NCI-H2107 treated with DMSO at 0.1 percent for 48 hours (cell line): ENCODE results near the gene ZNF273.
"Not testable (repeated sequence)": the region's sequence is repeated elsewhere in the genome, so short reads cannot be mapped to it uniquely, and the experiment has no call there.

Experiments
- DNase-seq: peaks from one replicate; lab custom pipeline; 2025; ENCODE audit not compliant: unreplicated experiment; lab: John Stamatoyannopoulos, UW

The ZNF273 gene

GRCh38 chr7:64902806-64903721, at the start of gene ZNF273:
Gene ZNF273 (plus strand): TSS chr7:64903273. CDS start chr7:64903318, 45 bp downstream.
- peak; percentile 95 for DNase-seq

GRCh38 chr7:64853679-64854078, 49.4 kb upstream of the ZNF273 start:
- DNase-seq: no peak

- no peak for DNase-seq
Observed at GRCh38 chr7:64854969-64855368, 48.1 kb upstream of the ZNF273 start.

GRCh38 chr7:64863021-64863420, 40.1 kb upstream of the ZNF273 start:
- no peak for DNase-seq

DNA sequence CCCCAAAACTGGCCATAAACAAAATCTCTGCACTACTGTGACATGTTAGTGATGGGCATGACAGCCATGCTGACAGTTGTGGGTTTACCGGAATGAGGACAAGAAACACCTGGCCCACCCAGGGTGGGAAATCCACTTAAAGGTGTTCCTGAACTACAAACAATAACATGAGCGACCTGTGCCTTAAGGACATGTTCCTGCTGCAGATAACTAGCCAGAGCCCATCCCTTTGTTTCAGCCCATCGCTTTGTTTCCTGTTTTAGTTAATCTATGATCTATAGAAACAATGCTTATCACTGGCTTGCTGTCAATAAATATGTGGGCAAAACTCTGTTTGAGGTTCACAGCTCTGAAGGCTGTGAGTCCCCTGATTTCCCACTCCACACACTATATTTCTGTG, 39.5 kb upstream of the ZNF273 start:
- not testable (repeated sequence) for DNase-seq

GRCh38 chr7:64863969-64864368, 39.1 kb upstream of the ZNF273 start:
- DNase-seq: no peak

DNA sequence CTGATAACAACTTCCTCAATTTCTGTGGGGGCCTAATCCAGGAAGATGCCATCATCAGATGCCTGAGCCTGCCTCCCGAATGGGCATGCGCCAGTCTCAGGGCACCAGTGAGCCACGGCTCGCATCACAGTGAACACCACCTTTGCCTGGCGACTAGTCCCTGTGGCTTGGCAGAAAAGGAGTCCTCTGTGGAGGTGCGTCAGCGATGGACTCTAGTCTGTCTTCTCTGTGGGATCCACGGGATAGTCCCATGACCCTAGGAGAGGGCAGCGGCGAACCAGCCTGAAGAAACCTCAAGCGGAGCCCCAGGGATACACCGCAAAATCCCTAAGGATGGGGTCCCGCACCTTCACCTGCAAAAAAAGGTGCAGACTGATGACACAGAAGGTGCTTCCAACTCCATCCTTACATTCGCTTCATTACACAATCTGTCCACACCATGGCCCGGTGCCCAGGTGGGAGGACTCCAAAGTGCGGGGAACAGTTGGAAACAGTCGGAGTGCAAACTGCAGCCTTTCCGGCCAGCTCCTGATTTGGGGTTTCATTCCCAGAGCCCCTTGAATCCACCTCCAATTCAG, 35.1 kb upstream of the ZNF273 start:
- DNase-seq: no peak

DNA sequence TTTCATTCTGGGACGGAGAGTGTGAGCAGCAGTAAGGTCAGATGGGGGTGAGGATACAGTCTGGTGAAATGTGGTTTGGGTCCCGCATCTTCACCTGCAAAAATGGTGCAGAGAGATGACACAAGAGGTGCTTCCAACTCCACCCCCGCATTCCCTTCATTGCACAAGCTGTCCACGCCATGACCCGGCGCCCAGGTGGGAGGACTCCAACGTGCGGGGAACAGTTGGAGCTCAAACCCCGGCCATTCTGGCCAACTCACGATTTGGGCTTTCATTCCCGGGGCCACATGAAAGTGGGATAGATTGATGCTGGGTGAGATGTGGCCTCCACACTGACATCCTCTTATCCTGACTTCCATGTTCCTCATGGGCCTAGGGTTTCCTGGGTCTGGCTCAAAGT, 34.6 kb upstream of the ZNF273 start:
- no peak for DNase-seq

DNA sequence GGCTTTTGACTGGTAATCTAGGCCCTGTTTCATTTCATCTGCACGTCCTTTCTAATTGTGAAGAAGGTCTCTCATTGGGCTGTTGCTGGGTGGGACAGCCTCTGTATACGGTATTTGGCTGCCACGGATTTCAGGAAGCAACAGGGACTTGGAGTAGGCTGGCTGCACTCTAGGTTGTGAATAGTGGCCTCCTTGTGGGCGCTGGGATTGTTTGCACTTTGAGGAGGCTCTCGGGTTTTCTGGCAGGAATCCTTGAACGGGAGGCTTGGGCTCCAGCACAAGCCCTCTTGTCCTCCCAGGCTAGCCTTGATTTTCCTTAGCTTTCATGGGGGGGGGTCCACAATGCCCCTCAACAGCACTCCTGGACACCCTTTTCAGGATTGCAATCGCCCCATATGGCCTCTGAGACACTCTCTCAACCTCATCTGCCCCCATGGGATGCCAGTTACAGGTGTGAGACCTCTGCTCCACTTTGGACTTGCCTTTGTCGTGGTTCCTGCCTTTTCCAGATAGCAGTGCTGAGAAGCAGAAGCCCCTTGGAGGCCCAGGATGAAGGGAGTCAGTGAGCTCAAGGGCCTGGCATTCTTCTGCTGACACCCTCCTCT, 33.9 kb upstream of the ZNF273 start:
- no peak for DNase-seq

GRCh38 chr7:64869912-64870562, 33.0 kb upstream of the ZNF273 start:
- no peak for DNase-seq

- DNase-seq: no peak
Observed at GRCh38 chr7:64870656-64871055, 32.4 kb upstream of the ZNF273 start.

DNA sequence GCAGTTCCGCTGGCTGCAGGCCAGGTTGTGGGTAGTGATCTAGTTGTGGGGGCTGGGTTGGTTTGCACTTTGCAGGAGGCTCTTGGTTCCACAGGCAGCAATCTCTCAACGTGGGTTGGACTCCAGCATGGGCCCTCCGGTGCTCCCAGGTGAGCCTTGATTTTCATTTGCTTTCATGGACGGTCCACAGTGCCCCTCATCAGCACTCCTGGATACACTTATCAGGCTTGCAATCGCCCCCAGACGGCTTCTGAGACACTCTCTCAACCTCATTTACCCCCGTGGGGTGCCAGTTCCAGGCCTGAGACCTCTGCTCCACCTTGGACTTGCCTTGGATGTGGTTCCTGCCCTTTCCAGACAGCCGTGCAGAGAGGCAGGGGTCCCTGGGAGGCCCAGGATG, 31.3 kb upstream of the ZNF273 start:
- DNase-seq: no peak

DNA sequence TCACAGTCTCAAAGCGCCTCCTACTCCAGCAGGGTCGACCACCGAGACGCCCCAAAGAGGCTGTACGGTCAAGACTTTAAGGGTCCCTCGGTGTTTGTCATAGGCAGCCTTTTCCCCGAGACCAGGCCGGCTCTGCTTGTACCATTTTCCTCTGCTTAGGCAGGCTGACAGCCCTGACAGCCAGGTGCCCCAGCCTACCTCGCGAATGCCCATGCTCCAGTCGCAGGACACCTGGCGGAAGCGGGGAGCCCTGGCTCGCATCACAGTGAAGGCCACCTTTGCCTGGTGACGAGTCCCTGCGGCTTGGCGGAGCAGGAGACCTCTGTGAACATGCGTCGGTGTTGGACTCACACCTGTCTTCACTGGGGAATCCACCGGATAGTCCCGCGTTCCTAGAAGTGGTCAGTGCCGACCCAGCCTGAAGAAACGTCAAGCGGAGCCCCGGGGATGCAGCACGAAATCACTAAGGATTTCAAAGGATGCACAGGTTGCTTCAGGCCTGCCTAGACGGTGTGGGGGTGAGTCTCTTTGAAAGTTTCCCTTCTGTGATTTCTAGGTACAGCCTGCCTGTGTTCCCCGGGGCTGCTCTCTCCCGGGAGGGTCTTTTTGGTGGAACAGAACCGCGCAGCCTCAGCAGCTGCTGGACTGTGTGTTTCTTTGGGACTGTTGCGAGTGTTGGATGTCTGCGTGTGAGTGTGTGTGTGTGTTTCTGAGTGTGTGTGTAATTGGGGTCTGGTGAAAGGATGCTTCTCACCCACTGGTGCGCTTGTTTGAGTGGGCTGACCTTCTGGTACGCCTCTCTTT, 30.5 kb upstream of the ZNF273 start:
- DNase-seq: no peak

DNA sequence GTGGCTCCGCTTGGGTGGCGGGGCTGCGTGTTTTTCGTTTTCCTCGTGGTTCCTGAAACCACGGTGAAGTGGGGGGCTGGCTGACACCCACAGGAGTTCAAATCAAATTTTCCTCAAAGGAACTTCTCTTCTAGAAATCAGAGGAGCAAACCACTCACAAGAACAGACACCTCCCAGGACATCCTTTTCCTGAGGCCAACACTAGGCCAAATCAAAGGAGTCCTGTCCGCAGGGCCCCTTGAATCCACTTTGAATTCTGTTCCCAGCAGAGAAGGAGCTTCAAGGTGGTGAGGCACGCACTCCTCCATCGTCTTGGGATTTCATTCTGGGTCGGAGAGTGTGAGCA, 29.9 kb upstream of the ZNF273 start:
- no peak for DNase-seq

DNA sequence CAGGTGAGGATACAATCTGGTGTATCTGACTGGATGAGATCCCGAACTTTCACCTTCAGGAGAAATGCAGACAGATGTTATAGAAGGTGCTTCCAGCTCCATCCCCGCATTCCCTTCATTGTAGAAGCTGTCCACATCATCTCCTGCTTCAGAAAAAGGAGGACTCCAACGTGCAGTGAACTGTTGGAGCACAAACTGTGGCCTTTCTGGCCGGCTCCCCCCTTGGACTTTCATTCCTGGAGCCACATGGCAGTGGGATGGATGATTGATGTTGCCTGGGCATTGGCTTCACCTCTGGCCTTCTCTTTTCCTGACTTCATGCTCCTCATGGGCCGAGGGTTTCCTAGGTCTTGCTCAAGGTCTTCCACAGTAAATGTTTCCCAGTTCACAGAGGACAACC, 29.6 kb upstream of the ZNF273 start:
- DNase-seq: no peak

DNA sequence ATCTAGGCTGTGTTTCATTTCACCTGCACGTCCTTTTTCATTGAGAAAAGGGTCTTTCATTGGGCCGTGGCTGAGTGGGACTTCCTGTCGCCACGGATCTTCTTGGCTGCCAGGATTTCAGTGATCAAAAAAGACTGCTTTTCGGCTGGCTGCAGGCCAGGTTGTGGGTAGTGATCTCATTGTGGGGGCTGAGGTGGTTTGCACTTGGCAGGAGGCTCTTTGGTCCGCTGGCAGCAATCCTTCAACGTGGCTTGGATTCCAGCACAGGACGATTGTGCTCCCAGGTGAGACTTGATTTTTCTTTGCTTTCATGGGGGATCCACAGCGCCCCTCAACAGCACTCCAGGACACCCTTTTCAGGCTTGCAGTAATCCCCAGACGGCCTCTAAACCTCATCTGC, 29.0 kb upstream of the ZNF273 start:
- DNase-seq: no peak

GRCh38 chr7:64874562-64875250, 28.4 kb upstream of the ZNF273 start:
- no peak for DNase-seq

- no peak for DNase-seq
Observed at GRCh38 chr7:64875258-64875657, 27.8 kb upstream of the ZNF273 start.

- no peak for DNase-seq
Observed at GRCh38 chr7:64875658-64876406, 27.2 kb upstream of the ZNF273 start.
